Heart right ventricle (tissue), 16 donors: ENCODE results near the gene ATP5ME. TPM values are rescaled to one million over a fixed set of nuclear protein-coding genes. Genes with fewer than 3 reads are reported as not detected.
A peak's percentile ranks its signal among the peaks of the same experiment; 100 is the strongest.

ENCODE experiments used
- ATAC-seq, 8 donors: fragments of 200-7000 bp; cut with Tn5 transposase; one replicate each; pipeline ENCODE4 v1.9.1; 2020; ENCODE audit warnings: mild to moderate bottlenecking in 8 of 8, moderate library complexity in 8 of 8, moderate number of reproducible peaks in 1 of 8
- DNase-seq, 2 donors: peaks; one replicate each; pipeline ENCODE4 v3.0.0-alpha.2; 2020
- H3K27ac ChIP-seq, 10 donors: fragments of 200-600 bp; sonication (generic) in 2 of 10; one replicate each; pipeline versions ENCODE4 v1.5.0 to v1.8.0; 2020 to 2022; ENCODE audit warnings: mild to moderate bottlenecking in 3 of 10
- H3K27me3 ChIP-seq, 7 donors: fragments of 200-600 bp; one replicate each; pipeline ENCODE4 v1.8.0; 2021 to 2022; ENCODE audit warnings: mild to moderate bottlenecking in 2 of 7
- H3K36me3 ChIP-seq, 9 donors: fragments of 200-600 bp; sonication (generic) in 1 of 9; one replicate each; pipeline versions ENCODE4 v1.5.0 to v1.8.0; 2020 to 2022; ENCODE audit warnings: mild to moderate bottlenecking in 2 of 9
- H3K4me1 ChIP-seq, 9 donors: fragments of 200-600 bp; sonication (generic) in 1 of 9; one replicate each; pipeline versions ENCODE4 v1.5.0 to v1.8.0; 2020 to 2022; ENCODE audit warnings: mild to moderate bottlenecking in 4 of 9
- H3K4me3 ChIP-seq, 10 donors: fragments of 200-600 bp; sonication (generic) in 2 of 10; one replicate each; pipeline versions ENCODE4 v1.5.0 to v1.8.0; 2020 to 2022; ENCODE audit warnings: mild to moderate bottlenecking in 7 of 10, moderate library complexity in 2 of 10
- H3K9me3 ChIP-seq, 11 donors: fragments of 200-600 bp in 10 of 11; sonication (generic) in 2 of 11; one replicate each; pipeline versions ENCODE4 v1.5.0 to v1.8.0; 2013 to 2022; ENCODE audit warnings: mild to moderate bottlenecking in 2 of 11, control low read depth in 1 of 11, moderate library complexity in 1 of 11
- WGBS, 2 donors: extraction: QIAGEN DNeasy Blood & Tissue Kit; methylation state at CpG; one replicate each; pipeline ENCODE4 v1.1.7; 2013; ENCODE audit warnings: inconsistent platforms in 1 of 2; 5-methylcytosine and 5-hydroxymethylcytosine counted together
- intact Hi-C, 10 donors: fragments of 100-400 bp; cut with DNase I; formaldehyde crosslinking; loops; one replicate each; pipeline versions ENCODE4 v1.11.1 to v1.14.2; 2022
- polyA plus RNA-seq, 2 donors: library from polyadenylated mRNA; stranded (reverse); fragments of 200-250 nt; gene quantifications; one replicate each; pipeline ENCODE4 v1.2.3, GENCODE V29; 2013
- total RNA-seq, 10 donors: library from RNA; stranded (reverse); fragmentation: NEBNext Ultra II Directional in 3 of 10; extraction: Animal tissue kit (Norgen Biotek cat#: 25700) in 3 of 10; gene quantifications; one replicate each; pipeline versions ENCODE4 v1.2.1 to v1.2.4, GENCODE V29; 2021 to 2023
- TF ChIP-seq, protein P1 (sequence below), 9 donors: fragments of 200-600 bp; sonication (generic) in 2 of 9; IDR thresholded peaks; one replicate each; pipeline versions ENCODE4 v1.5.0 to v1.8.0; 2021 to 2022; ENCODE audit warnings: antibody characterized with exemption in 9 of 9, mild to moderate bottlenecking in 5 of 9, moderate library complexity in 1 of 9
- donor health status: Arrhythmogenic right ventricular cardiomyopathy.
- donor health status: ischemic (EF 13 %, LVEDD 7.1; RV severe dilation, severe dysfunction).
- donor health status: healthy with polysubstance abuse.
- donor health status: DM: no; HTN: yes; CAD: no.
- donor health status: DM: no; HTN: no; CAD: no.
- donor health status: ischemic (EF 25% LVEDD 6.9; RV normal size, moderate dysfunction).
- donor health status: ischemic (EF 25% LVEDD 5.7; RV mildly dilated, moderate dysfunction).
- donor health status: healthy.
- donor health status: DM: yes; HTN: yes; CAD: no.
- donor health status: Ischemic cardiomyopathy.
- donor health status: ischemic (EF 35%, LVEDD 5.7; RV mildly dilated, moderate dysfunction).
- donor health status: nonischemic (EF 11% LVEDD 7.7; RV severe dilation, severe dysfunction).
- donor health status: DM: yes; HTN: yes; CAD: no.
- donor health status: PGD.
- donor health status: ischemic (EF 29% LVEDD 5.4; RV normal size, mild dysfunction).
- donor health status: nonischemic (EF 23%, LVEDD 6.1; RV moderate dilation, normal function).

ATP5ME gene
- total and polyA plus RNA-seq, 12 donors = 651 to 4,239 (median 1,012) TPM

DNA sequence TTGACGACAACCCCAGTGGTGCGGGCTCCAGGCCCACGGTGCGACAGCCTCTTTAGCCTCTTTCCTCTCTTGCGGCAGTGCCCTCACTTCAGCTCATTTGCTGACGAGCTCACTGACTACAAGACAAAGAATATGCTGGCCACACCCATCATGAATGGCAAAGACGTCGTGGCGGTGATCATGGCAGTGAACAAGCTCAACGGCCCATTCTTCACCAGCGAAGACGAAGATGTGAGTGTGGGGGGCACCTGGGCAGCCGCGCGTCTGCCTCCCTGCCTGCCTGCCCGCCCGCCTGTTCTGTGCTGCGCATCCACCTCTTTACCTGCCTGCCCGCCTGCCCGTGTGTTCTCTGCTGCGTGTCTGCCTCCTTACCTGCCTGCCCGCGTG is 39.5 kb downstream of the ATP5ME start:
- Histone ChIP-seq H3K36me3 (no peaks in the 10 kb centered on the region), H3K27ac (no peak overlapping the region), H3K9me3 (peaks cover 0 to 11% (median 0%) of the 10 kb centered on the region in 11 donors), H3K4me1 (no peaks in the 10 kb centered on the region), H3K27me3 (peaks cover 4 to 31% (median 17%) of the 10 kb centered on the region in 7 donors), H3K4me3 (no peak overlapping the region)
- intact Hi-C loops = loop anchor here in 1 of 10 donors (10.0 kb wide), 1 partner anchor 290 kb away; no protein-coding TSS in a partner anchor
- WGBS, 2 donors = 79 to 80% methylated on average over 23 of the region's 23 CpGs
- TF ChIP-seq, protein P1, sequence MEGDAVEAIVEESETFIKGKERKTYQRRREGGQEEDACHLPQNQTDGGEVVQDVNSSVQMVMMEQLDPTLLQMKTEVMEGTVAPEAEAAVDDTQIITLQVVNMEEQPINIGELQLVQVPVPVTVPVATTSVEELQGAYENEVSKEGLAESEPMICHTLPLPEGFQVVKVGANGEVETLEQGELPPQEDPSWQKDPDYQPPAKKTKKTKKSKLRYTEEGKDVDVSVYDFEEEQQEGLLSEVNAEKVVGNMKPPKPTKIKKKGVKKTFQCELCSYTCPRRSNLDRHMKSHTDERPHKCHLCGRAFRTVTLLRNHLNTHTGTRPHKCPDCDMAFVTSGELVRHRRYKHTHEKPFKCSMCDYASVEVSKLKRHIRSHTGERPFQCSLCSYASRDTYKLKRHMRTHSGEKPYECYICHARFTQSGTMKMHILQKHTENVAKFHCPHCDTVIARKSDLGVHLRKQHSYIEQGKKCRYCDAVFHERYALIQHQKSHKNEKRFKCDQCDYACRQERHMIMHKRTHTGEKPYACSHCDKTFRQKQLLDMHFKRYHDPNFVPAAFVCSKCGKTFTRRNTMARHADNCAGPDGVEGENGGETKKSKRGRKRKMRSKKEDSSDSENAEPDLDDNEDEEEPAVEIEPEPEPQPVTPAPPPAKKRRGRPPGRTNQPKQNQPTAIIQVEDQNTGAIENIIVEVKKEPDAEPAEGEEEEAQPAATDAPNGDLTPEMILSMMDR (IDR thresholded peaks at IDR 0.05) = no peak
- DNase-seq (no peak), ATAC-seq (no peak)

GRCh38 chr4:633976-634598 is 40.0 kb downstream of the ATP5ME start:
- no peak overlapping the region for H3K27ac ChIP-seq
- H3K36me3 ChIP-seq = no peaks in the 10 kb centered on the region
- DNase-seq (no peak), ATAC-seq (peak in 1 of 8 donors; percentile 10)
- TF ChIP-seq, protein P1 (IDR thresholded peaks at IDR 0.05) = no peak
- intact Hi-C loops = loop anchor here in 1 of 10 donors (10.0 kb wide), 1 partner anchor 289 kb away; no protein-coding TSS in a partner anchor
- peaks cover 4 to 32% (median 12%) of the 10 kb centered on the region in 7 donors for H3K27me3 ChIP-seq
- H3K9me3 ChIP-seq = peaks cover 0 to 11% (median 0%) of the 10 kb centered on the region in 11 donors
- H3K4me1 ChIP-seq = no peaks in the 10 kb centered on the region
- no peak overlapping the region for H3K4me3 ChIP-seq
- 75 to 78% methylated on average over 15 of the region's 15 CpGs for WGBS, 2 donors

DNA sequence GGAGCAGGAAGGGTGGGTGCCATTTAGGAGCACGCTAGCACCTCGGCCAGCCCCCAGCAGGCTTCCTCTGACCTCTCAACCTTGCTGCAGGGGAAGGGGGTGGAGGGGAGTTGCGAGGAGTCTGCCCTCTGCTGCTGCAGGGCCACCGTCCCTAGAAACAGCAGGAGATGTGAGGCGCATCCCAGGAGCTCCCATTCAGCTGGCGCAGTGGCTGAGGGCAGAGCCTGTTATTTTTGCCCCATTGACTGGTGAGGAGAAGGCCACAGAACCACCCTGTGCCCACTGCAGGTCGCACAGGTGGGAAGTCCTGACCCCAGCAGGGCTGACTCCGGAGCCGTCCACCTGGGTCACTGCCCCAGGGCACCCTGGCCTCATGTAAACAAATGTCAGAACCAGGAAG is 40.7 kb downstream of the ATP5ME start:
- H3K4me3 ChIP-seq = no peak overlapping the region
- peaks cover 4 to 33% (median 8%) of the 10 kb centered on the region in 7 donors for H3K27me3 ChIP-seq
- no peak for ATAC-seq
- H3K9me3 ChIP-seq = peaks cover 0 to 11% (median 0%) of the 10 kb centered on the region in 11 donors
- TF ChIP-seq, protein P1 (IDR thresholded peaks at IDR 0.05) = no peak
- H3K4me1 ChIP-seq = no peaks in the 10 kb centered on the region
- intact Hi-C loops = loop anchor here in 1 of 10 donors (10.0 kb wide), 1 partner anchor 289 kb away; no protein-coding TSS in a partner anchor
- 63 to 67% methylated on average over 9 of the region's 9 CpGs for WGBS, 2 donors
- H3K36me3 ChIP-seq = no peaks in the 10 kb centered on the region
- no peak for DNase-seq
- H3K27ac ChIP-seq = no peak overlapping the region

DNA sequence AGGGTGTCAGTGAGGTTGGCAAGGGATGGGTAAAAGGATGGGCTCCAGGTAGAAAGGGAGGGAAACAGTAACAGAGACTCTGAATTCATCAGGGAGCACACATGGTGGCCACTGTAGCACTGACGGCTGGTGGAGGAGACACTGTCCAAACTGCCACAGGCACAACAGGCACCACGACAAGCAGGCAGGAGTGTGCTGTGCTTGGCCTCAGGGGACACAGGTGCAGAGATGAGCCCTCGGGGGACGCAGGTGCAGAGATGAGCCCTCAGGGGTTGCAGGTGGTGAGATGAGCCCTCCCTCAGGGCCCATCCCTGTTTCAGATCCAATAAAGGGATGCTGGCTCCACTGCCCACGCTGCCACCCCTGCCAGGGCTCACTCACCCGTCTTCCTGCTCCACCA is 41.1 kb downstream of the ATP5ME start:
- Histone ChIP-seq H3K4me3 (no peak overlapping the region), H3K27me3 (peaks cover 4 to 32% (median 10%) of the 10 kb centered on the region in 7 donors), H3K36me3 (no peaks in the 10 kb centered on the region), H3K9me3 (peaks cover 0 to 11% (median 0%) of the 10 kb centered on the region in 11 donors), H3K27ac (no peak overlapping the region), H3K4me1 (no peaks in the 10 kb centered on the region)
- ATAC-seq = no peak
- no peak for DNase-seq
- WGBS, 2 donors = 86 to 93% methylated on average over 6 of the region's 6 CpGs
- TF ChIP-seq, protein P1 (IDR thresholded peaks at IDR 0.05) = no peak
- intact Hi-C loops = loop anchor here in 1 of 10 donors (10.0 kb wide), 1 partner anchor 288 kb away; no protein-coding TSS in a partner anchor
